HepG2 (cell line): ENCODE data around the gene CDA. TPM values are rescaled to one million over a fixed set of nuclear protein-coding genes. Genes with fewer than 3 reads are reported as not detected.

ENCODE experiments used
- ARNT ChIP-seq: fragments of 450-650 bp; IDR thresholded peaks from 2 replicates; pipeline ENCODE4 v1.6.1; 2017
- ATM ChIP-seq: fragments of 450-650 bp; IDR thresholded peaks from 2 replicates; pipeline ENCODE4 v1.7.1; 2017; ENCODE audit warnings: mild to moderate bottlenecking, borderline replicate concordance
- CENPT ChIP-seq: sonication (generic); formaldehyde crosslinking; IDR thresholded peaks from 2 replicates; pipeline ENCODE4 v1.8.0; 2022; ENCODE audit warnings: low read depth, mild to moderate bottlenecking, moderate library complexity, missing genetic modification reagents
- JUNB ChIP-seq: sonication (generic); formaldehyde crosslinking; IDR thresholded peaks from 2 replicates; pipeline ENCODE4 v1.8.0; 2022; ENCODE audit warnings: missing genetic modification reagents, mild to moderate bottlenecking, borderline replicate concordance
- RARG ChIP-seq: sonication (generic); formaldehyde crosslinking; IDR thresholded peaks from 2 replicates; pipeline ENCODE4 v1.4.0; 2020; ENCODE audit warnings: low read depth, mild to moderate bottlenecking, missing genetic modification reagents
- SMYD3 ChIP-seq: sonication (generic); formaldehyde crosslinking; IDR thresholded peaks from 2 replicates; pipeline ENCODE4 v1.8.1; 2023; ENCODE audit warnings: mild to moderate bottlenecking, missing genetic modification reagents
- TOPORS ChIP-seq: sonication (generic); formaldehyde crosslinking; IDR thresholded peaks from 2 replicates; pipeline ENCODE4 v1.8.0; 2023; ENCODE audit warnings: mild to moderate bottlenecking, missing genetic modification reagents
- ZBTB20 ChIP-seq: sonication (generic); formaldehyde crosslinking; IDR thresholded peaks from 2 replicates; pipeline ENCODE4 v1.8.1; 2023; ENCODE audit warnings: missing genetic modification reagents, low read depth, mild to moderate bottlenecking, borderline replicate concordance
- ZC3H13 ChIP-seq: sonication (generic); formaldehyde crosslinking; IDR thresholded peaks from 2 replicates; pipeline ENCODE4 v1.8.1; 2023; ENCODE audit warnings: mild to moderate bottlenecking, missing genetic modification reagents, moderate library complexity
- ZNF773 ChIP-seq: sonication (generic); formaldehyde crosslinking; IDR thresholded peaks from 2 replicates; pipeline ENCODE4 v1.4.0; 2020; ENCODE audit warnings: missing genetic modification reagents, borderline replicate concordance
- polyA plus RNA-seq, 8 experiments: library from polyadenylated mRNA; depleted of rRNA in 3 of 8; stranded (reverse) in 7 of 8; unstranded in 1 of 8; fragments of >200 nt; fragmentation: Illumina TruSeq in 4 of 8; extraction: Trizol in 4 of 8; gene quantifications; 2 replicates each; pipeline versions ENCODE4 v1.2.1 to v1.2.3, GENCODE V29; 2011 to 2016; ENCODE audit warnings: low read depth in 4 of 8, missing spikeins in 1 of 8, mixed read lengths in 1 of 8; ENCODE audit not compliant: insufficient read depth in 1 of 8
- total RNA-seq, 5 experiments: library from RNA; depleted of rRNA; stranded (reverse); fragments of >200 nt; fragmentation: Illumina TruSeq; extraction: Trizol; gene quantifications; 2 replicates each; pipeline ENCODE4 v1.2.3, GENCODE V29; 2016; ENCODE audit warnings: low read depth in 1 of 5
- TF ChIP-seq, protein P1 (sequence below): sonication (generic); formaldehyde crosslinking; IDR thresholded peaks from 2 replicates; pipeline ENCODE4 v1.5.1; 2020; ENCODE audit warnings: missing genetic modification reagents, mild to moderate bottlenecking, borderline replicate concordance
- TF ChIP-seq, protein P2 (sequence below): sonication (generic); formaldehyde crosslinking; IDR thresholded peaks from 2 replicates; pipeline ENCODE4 v1.9.0; 2021; ENCODE audit warnings: mild to moderate bottlenecking, missing genetic modification reagents
- TF ChIP-seq, protein P3 (sequence below): sonication (generic); formaldehyde crosslinking; IDR thresholded peaks from 2 replicates; pipeline ENCODE4 v1.9.0; 2021; ENCODE audit warnings: missing genetic modification reagents, mild to moderate bottlenecking, borderline replicate concordance
- TF ChIP-seq, protein P4 (sequence below): sonication (generic); formaldehyde crosslinking; IDR thresholded peaks from 2 replicates; pipeline ENCODE4 v1.4.0; 2020; ENCODE audit warnings: missing genetic modification reagents
- TF ChIP-seq, protein P5 (sequence below): sonication (generic); formaldehyde crosslinking; conservative IDR thresholded peaks from 2 replicates; pipeline ENCODE4 v1.8.0; 2022; ENCODE audit warnings: low read depth, missing genetic modification reagents

The CDA gene
- total and polyA plus RNA-seq, 2 of the 13 experiments (the other 11 are each of a cell fraction or from before 2014, with no cell fraction given), result 0.66 to 2.1 TPM

DNA sequence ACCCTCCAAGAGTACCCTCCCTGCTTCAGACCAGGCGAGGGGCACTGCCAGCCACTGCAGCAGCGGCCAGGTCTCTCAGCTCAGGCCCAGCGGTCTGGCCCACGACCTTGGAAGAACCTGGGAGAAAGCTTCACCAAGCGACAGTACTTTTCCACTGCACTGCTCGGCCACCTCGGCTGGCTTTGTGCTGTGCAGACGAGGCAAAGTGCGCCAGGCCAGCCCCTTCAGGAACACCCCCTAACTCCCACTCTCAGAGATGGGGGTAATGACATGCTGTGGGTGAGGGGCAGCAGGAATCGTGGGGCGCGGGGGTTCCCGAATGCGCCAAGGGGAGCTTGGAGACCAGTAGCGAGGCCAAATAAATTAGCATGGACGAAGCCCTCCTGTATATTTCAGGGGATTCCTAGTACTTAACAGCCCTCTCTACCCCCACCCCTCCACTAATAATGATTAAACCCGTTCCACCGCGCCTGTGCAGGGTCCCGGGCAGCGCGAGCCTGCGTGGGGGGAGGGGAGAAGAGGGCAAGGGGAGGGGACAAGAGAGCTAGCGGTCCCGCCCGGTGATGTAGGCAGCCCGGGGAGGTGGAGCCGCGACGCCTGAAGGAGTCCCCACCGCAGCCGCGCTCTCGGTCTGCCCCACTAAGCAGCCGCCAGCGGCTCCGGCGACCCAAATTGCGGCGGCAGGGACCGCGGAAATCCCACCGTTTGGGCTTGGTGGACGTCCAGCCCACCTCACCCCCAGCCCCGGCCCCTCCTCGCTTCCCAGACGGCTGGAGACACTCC is 36.8 kb upstream of the CDA start, which contains the start of gene FAM43B (continued):
- TF ChIP-seq ARNT (no peak), ZBTB20 (no peak), ATM (no peak), RARG (CRISPR knock-in tag) (no peak), ZNF773 (no peak), ZC3H13 (no peak), TOPORS (CRISPR knock-in tag) (peak; percentile 38; the same call in 1 of the 2 replicates), SMYD3 (CRISPR knock-in tag) (no peak), JUNB (CRISPR knock-in tag) (no peak), CENPT (no peak)
- TF ChIP-seq, protein P1, sequence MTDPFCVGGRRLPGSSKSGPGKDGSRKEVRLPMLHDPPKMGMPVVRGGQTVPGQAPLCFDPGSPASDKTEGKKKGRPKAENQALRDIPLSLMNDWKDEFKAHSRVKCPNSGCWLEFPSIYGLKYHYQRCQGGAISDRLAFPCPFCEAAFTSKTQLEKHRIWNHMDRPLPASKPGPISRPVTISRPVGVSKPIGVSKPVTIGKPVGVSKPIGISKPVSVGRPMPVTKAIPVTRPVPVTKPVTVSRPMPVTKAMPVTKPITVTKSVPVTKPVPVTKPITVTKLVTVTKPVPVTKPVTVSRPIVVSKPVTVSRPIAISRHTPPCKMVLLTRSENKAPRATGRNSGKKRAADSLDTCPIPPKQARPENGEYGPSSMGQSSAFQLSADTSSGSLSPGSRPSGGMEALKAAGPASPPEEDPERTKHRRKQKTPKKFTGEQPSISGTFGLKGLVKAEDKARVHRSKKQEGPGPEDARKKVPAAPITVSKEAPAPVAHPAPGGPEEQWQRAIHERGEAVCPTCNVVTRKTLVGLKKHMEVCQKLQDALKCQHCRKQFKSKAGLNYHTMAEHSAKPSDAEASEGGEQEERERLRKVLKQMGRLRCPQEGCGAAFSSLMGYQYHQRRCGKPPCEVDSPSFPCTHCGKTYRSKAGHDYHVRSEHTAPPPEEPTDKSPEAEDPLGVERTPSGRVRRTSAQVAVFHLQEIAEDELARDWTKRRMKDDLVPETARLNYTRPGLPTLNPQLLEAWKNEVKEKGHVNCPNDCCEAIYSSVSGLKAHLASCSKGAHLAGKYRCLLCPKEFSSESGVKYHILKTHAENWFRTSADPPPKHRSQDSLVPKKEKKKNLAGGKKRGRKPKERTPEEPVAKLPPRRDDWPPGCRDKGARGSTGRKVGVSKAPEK (CRISPR knock-in tag), result no peak
- TF ChIP-seq, protein P2, sequence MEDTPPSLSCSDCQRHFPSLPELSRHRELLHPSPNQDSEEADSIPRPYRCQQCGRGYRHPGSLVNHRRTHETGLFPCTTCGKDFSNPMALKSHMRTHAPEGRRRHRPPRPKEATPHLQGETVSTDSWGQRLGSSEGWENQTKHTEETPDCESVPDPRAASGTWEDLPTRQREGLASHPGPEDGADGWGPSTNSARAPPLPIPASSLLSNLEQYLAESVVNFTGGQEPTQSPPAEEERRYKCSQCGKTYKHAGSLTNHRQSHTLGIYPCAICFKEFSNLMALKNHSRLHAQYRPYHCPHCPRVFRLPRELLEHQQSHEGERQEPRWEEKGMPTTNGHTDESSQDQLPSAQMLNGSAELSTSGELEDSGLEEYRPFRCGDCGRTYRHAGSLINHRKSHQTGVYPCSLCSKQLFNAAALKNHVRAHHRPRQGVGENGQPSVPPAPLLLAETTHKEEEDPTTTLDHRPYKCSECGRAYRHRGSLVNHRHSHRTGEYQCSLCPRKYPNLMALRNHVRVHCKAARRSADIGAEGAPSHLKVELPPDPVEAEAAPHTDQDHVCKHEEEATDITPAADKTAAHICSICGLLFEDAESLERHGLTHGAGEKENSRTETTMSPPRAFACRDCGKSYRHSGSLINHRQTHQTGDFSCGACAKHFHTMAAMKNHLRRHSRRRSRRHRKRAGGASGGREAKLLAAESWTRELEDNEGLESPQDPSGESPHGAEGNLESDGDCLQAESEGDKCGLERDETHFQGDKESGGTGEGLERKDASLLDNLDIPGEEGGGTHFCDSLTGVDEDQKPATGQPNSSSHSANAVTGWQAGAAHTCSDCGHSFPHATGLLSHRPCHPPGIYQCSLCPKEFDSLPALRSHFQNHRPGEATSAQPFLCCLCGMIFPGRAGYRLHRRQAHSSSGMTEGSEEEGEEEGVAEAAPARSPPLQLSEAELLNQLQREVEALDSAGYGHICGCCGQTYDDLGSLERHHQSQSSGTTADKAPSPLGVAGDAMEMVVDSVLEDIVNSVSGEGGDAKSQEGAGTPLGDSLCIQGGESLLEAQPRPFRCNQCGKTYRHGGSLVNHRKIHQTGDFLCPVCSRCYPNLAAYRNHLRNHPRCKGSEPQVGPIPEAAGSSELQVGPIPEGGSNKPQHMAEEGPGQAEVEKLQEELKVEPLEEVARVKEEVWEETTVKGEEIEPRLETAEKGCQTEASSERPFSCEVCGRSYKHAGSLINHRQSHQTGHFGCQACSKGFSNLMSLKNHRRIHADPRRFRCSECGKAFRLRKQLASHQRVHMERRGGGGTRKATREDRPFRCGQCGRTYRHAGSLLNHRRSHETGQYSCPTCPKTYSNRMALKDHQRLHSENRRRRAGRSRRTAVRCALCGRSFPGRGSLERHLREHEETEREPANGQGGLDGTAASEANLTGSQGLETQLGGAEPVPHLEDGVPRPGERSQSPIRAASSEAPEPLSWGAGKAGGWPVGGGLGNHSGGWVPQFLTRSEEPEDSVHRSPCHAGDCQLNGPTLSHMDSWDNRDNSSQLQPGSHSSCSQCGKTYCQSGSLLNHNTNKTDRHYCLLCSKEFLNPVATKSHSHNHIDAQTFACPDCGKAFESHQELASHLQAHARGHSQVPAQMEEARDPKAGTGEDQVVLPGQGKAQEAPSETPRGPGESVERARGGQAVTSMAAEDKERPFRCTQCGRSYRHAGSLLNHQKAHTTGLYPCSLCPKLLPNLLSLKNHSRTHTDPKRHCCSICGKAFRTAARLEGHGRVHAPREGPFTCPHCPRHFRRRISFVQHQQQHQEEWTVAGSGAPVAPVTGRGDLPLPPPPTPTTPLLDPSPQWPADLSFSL (CRISPR knock-in tag), result no peak
- TF ChIP-seq, protein P3, sequence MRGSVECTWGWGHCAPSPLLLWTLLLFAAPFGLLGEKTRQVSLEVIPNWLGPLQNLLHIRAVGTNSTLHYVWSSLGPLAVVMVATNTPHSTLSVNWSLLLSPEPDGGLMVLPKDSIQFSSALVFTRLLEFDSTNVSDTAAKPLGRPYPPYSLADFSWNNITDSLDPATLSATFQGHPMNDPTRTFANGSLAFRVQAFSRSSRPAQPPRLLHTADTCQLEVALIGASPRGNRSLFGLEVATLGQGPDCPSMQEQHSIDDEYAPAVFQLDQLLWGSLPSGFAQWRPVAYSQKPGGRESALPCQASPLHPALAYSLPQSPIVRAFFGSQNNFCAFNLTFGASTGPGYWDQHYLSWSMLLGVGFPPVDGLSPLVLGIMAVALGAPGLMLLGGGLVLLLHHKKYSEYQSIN (CRISPR knock-in tag), result no peak
- TF ChIP-seq, protein P4, sequence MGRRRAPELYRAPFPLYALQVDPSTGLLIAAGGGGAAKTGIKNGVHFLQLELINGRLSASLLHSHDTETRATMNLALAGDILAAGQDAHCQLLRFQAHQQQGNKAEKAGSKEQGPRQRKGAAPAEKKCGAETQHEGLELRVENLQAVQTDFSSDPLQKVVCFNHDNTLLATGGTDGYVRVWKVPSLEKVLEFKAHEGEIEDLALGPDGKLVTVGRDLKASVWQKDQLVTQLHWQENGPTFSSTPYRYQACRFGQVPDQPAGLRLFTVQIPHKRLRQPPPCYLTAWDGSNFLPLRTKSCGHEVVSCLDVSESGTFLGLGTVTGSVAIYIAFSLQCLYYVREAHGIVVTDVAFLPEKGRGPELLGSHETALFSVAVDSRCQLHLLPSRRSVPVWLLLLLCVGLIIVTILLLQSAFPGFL (CRISPR knock-in tag), result no peak
- TF ChIP-seq, protein P5, sequence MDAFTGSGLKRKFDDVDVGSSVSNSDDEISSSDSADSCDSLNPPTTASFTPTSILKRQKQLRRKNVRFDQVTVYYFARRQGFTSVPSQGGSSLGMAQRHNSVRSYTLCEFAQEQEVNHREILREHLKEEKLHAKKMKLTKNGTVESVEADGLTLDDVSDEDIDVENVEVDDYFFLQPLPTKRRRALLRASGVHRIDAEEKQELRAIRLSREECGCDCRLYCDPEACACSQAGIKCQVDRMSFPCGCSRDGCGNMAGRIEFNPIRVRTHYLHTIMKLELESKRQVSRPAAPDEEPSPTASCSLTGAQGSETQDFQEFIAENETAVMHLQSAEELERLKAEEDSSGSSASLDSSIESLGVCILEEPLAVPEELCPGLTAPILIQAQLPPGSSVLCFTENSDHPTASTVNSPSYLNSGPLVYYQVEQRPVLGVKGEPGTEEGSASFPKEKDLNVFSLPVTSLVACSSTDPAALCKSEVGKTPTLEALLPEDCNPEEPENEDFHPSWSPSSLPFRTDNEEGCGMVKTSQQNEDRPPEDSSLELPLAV (CRISPR knock-in tag), result no peak
